T-cell (primary cell): ENCODE data around the gene HNF1B. TPM values are rescaled to one million over a fixed set of nuclear protein-coding genes. Genes with fewer than 3 reads are reported as not detected.

Experiments used
- ATAC-seq, 4 experiments: fragments of 200-7000 bp in 3 of 4; fragments of 150-1000 bp in 1 of 4; cut with Tn5 transposase; replicated peaks in 1 of 4; 1 replicate in 3 of 4; 2 replicates in 1 of 4; pipeline ENCODE4 v1.10.0; 2021; ENCODE audit warnings: moderate library complexity in 3 of 4, mild to moderate bottlenecking in 2 of 4, moderate number of reproducible peaks in 1 of 4
- CTCF ChIA-PET, 2 donors: fragments of 300-600 bp; sonication (Branson Sonifier 250); formaldehyde crosslinking; loops; one replicate each; lab custom pipeline; 2022; ENCODE audit warnings: antibody characterized with exemption in 2 of 2; lab: Charles Lee
- POLR2A ChIA-PET, 2 donors: fragments of 300-600 bp; sonication (Branson Sonifier 250); formaldehyde crosslinking; loops; one replicate each; lab custom pipeline; 2022; ENCODE audit warnings: antibody characterized with exemption in 2 of 2; lab: Charles Lee
- DNase-seq, 35 experiments: peaks; one replicate each; pipeline versions ENCODE4 v3.0.0 to v3.0.0-alpha.2; 2013 to 2023
- H3K27ac ChIP-seq: one replicate; pipeline ENCODE4 v1.5.1; 2013; ENCODE audit warnings: low read length
- H3K27me3 ChIP-seq, 2 experiments: replicated peaks in 1 of 2; 1 replicate in 1 of 2; 2 replicates in 1 of 2; pipeline versions ENCODE4 v1.6.1 to v1.7.0; 2013; ENCODE audit warnings: low read length in 1 of 2, mixed read lengths in 1 of 2; ENCODE audit not compliant: control insufficient read depth in 2 of 2, insufficient read depth in 2 of 2; ENCODE audit errors: extremely low read depth in 1 of 2
- H3K36me3 ChIP-seq, 2 donors: 1 replicate in 1 of 2; 2 replicates in 1 of 2; pipeline versions ENCODE4 v1.6.1 to v1.7.0; 2013; ENCODE audit warnings: low read length in 1 of 2; ENCODE audit not compliant: control insufficient read depth in 2 of 2, insufficient read depth in 1 of 2; ENCODE audit errors: extremely low read depth in 1 of 2
- H3K4me1 ChIP-seq, 2 experiments: 1 replicate in 1 of 2; 2 replicates in 1 of 2; pipeline versions ENCODE4 v1.6.1 to v1.7.0; 2013; ENCODE audit warnings: low read length in 2 of 2, mixed read lengths in 1 of 2; ENCODE audit not compliant: insufficient read depth in 2 of 2, control insufficient read depth in 1 of 2; ENCODE audit errors: extremely low read depth in 1 of 2
- H3K4me3 ChIP-seq, 2 donors: 1 replicate in 1 of 2; 2 replicates in 1 of 2; pipeline versions ENCODE4 v1.5.1 to v1.7.0; 2013; ENCODE audit warnings: mild to moderate bottlenecking in 2 of 2, low read length in 1 of 2, moderate library complexity in 1 of 2; ENCODE audit not compliant: control insufficient read depth in 1 of 2; ENCODE audit errors: extremely low read depth in 1 of 2
- H3K9me3 ChIP-seq: 2 replicates; pipeline ENCODE4 v1.7.0; 2013
- H3K27ac Mint-ChIP-seq, 2 donors: one replicate each; pipeline ENCODE4 v1.8.0; 2020 to 2021; ENCODE audit warnings: mild to moderate bottlenecking in 2 of 2, mixed read lengths in 2 of 2
- H3K27me3 Mint-ChIP-seq, 2 donors: one replicate each; pipeline ENCODE4 v1.8.0; 2021 to 2022; ENCODE audit warnings: mixed read lengths in 2 of 2
- H3K36me3 Mint-ChIP-seq: one replicate; pipeline ENCODE4 v1.8.0; 2021; ENCODE audit warnings: mixed read lengths
- H3K4me1 Mint-ChIP-seq, 3 donors: one replicate each; pipeline ENCODE4 v1.8.0; 2020 to 2022; ENCODE audit warnings: mixed read lengths in 3 of 3, mild to moderate bottlenecking in 1 of 3
- H3K4me3 Mint-ChIP-seq, 3 donors: one replicate each; pipeline ENCODE4 v1.8.0; 2020 to 2022; ENCODE audit warnings: mild to moderate bottlenecking in 3 of 3, mixed read lengths in 3 of 3, moderate library complexity in 3 of 3
- H3K9me3 Mint-ChIP-seq, 3 donors: one replicate each; pipeline ENCODE4 v1.8.0; 2020 to 2022; ENCODE audit warnings: mixed read lengths in 3 of 3
- WGBS: methylation state at CpG from one replicate; pipeline ENCODE4 v1.1.5; 2013; ENCODE audit warnings: missing lambda C conversion rate; ENCODE audit not compliant: insufficient coverage; 5-methylcytosine and 5-hydroxymethylcytosine counted together
- total RNA-seq, 35 experiments: library from RNA in 6 of 35; stranded (reverse) in 6 of 35; fragments of 120-200 nt in 1 of 35; gene quantifications; one replicate each; pipeline versions ENCODE4 v1.2.1 to v1.2.4 and lab custom pipeline; 2013 to 2026

The HNF1B gene
- total RNA-seq, 5 donors from 2014 or later (not counting 1 experiment from before 2014, with no cell fraction given), result 0.10 to 0.19 (median 0.15) TPM; not detected in 2

DNA sequence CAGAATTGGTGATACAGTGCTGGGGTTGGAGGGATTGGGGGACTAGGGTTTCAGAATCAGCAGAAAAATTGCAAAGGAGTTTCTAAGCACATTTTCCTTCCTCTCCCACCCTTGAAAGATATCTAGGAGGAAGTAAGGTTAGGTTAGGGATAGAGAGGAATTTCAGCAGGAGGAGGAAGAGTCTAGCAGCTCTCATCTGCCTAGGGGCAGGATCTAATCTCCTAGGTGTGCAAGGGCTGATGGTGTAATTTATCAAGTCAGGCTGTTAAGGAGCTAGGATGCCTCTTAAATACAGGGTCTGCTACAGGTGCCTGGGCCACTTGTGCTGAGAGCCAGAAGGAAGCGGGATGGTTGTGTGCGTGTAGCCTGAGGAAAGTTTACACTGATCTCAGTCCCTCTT lies 1.8 kb upstream of the HNF1B start:
- no peak for DNase-seq
- Mint-ChIP-seq H3K4me3 (no peak overlapping the region), H3K27ac (no peak overlapping the region), H3K27me3 (peaks cover 42 to 63% of the 10 kb centered on the region in 2 donors), H3K4me1 (peaks cover 23 to 29% (median 25%) of the 10 kb centered on the region in 3 donors), H3K36me3 (no peaks in the 10 kb centered on the region), H3K9me3 (no peaks in the 10 kb centered on the region)
- ChIA-PET CTCF (no interaction called here), POLR2A (interaction anchor here in 1 of 2 donors (0.6 kb wide), 1 partner anchor 18 kb away, joined by 5 read pairs; no protein-coding TSS in a partner anchor)
- no CpG with 5 or more reads among the region's 2 CpGs for WGBS
- Histone ChIP-seq H3K27me3 (peaks cover 11 to 46% of the 10 kb centered on the region in 2 experiments), H3K4me3 (no peak overlapping the region), H3K9me3 (no peaks in the 10 kb centered on the region), H3K27ac (no peak overlapping the region), H3K4me1 (peaks cover 0 to 40% of the 10 kb centered on the region in 2 experiments), H3K36me3 (no peaks in the 10 kb centered on the region)
- ATAC-seq, result no peak

DNA sequence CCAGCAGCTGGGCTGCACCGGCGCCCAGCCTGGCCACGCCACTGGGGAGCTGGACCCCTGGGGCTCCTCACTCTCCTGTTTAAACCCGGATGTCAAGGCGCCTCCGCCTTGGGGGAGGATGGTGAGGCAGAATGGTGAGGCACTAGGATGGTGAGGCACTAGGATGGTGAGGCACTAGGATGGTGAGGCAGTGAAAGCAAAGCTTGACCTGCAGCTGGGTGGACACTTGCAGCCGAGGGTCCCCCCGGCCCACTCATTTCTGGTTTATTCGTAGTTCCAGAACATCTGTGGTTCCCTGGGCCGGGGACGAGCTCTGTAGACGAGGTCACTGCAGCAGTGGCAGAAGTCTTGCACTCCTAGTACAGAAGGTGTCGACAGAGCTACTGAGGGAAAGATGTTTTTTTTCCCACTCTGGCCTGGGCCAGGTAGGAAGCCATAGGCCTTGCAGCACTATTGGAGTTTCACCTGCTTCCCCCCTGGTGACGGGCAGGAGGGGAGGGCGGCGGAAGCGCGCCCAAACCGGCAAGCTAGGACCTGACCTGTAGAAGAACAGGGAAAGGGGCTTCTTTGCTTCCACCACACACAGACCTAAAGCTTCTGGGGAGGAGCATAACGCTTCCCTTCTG lies 1.1 kb upstream of the HNF1B start:
- H3K9me3 Mint-ChIP-seq, result no peaks in the 10 kb centered on the region
- peak overlapping the region in 1 of 3 donors; percentile 68 for H3K4me3 Mint-ChIP-seq
- Histone ChIP-seq H3K27me3 (peaks cover 11 to 46% of the 10 kb centered on the region in 2 experiments), H3K36me3 (no peaks in the 10 kb centered on the region), H3K9me3 (no peaks in the 10 kb centered on the region), H3K27ac (no peak overlapping the region), H3K4me3 (no peak overlapping the region), H3K4me1 (peaks cover 0 to 40% of the 10 kb centered on the region in 2 experiments)
- DNase-seq, result no peak
- H3K27me3 Mint-ChIP-seq, result peaks cover 49 to 67% of the 10 kb centered on the region in 2 donors
- no peak overlapping the region for H3K27ac Mint-ChIP-seq
- ChIA-PET POLR2A (no interaction called here), CTCF (no interaction called here)
- no peak for ATAC-seq
- 45% methylated on average over 10 of the region's 20 CpGs for WGBS
- H3K36me3 Mint-ChIP-seq, result no peaks in the 10 kb centered on the region
- peaks cover 27 to 29% (median 29%) of the 10 kb centered on the region in 3 donors for H3K4me1 Mint-ChIP-seq

DNA sequence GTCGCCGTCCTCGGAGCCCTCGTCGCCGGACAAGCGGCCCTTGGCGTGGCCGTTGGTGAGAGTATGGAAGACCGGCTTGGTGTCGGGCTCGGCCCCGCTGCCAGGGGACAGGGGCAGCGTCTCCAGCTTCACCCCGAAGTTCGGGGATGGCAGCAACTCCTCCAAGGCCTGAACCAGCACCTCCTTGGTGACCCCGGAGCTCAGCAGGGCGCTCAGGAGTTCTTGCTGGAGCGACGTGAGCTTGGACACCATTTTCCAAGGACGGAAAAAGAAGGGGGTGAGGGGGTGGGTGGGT lies 279 bp downstream of the HNF1B start:
- Histone ChIP-seq H3K27me3 (peaks cover 12 to 52% of the 10 kb centered on the region in 2 experiments), H3K9me3 (no peaks in the 10 kb centered on the region), H3K27ac (no peak overlapping the region), H3K4me3 (peak overlapping the region; percentile 7 to 25), H3K36me3 (no peaks in the 10 kb centered on the region), H3K4me1 (peaks cover 0 to 40% of the 10 kb centered on the region in 2 experiments)
- WGBS, result 8% methylated on average over 17 of the region's 21 CpGs
- Mint-ChIP-seq H3K27ac (no peak overlapping the region), H3K9me3 (no peaks in the 10 kb centered on the region), H3K27me3 (peaks cover 52 to 69% of the 10 kb centered on the region in 2 donors), H3K4me1 (peaks cover 27 to 30% (median 29%) of the 10 kb centered on the region in 3 donors), H3K4me3 (peak overlapping the region in 2 of 3 donors; percentile 60 to 68), H3K36me3 (no peaks in the 10 kb centered on the region)
- CTCF ChIA-PET, result interaction anchor here in 1 of 2 donors (0.6 kb wide), 1 partner anchor 133 kb away, joined by 6 read pairs; no protein-coding TSS in a partner anchor
- no peak for ATAC-seq
- POLR2A ChIA-PET, result no interaction called here
- peak in 1 of 35 experiments; percentile 6 for DNase-seq

DNA sequence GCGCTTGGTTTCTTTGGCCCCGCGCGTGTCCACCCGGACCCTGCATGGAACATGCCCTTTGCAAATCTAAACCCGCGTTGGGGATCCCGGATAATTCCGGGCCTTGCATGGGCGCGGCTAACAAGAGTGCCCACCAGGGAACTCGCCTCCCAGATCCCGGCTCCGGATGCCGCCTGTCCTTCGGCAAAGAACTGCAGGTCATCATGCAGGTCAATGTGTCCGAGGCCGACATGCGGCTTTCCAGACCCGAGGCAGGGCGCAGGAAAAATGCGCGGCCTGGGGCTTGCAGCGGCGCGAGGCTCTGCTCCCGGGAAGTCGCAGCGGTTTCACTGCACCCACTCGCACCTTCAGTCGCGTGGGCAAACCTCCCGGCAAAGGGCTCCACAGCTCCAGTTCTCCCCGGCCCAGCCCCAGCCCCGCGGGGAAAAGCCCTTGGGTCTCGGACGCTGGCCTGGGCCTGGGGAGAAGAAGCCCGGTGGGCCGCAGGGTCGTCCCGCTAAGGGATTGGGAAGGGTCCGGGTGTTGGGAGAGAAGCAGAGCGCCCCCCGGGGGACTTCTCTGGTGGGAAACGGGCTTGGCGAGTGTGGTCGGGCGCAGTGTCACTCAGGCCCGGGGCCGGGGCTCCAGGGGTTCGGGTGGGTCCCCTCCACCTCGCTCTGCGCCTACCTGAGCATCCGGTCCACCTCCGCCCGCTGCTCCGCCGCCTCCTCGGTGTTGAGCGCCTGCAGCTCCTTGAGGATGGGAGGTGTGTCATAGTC lies 805 bp downstream of the HNF1B start:
- ChIA-PET CTCF (interaction anchor here in 1 of 2 donors (0.6 kb wide), 1 partner anchor 133 kb away, joined by 6 read pairs; no protein-coding TSS in a partner anchor), POLR2A (no interaction called here)
- H3K4me3 ChIP-seq, result peak overlapping the region; percentile 7 to 25
- H3K27me3 ChIP-seq, result peaks cover 17 to 57% of the 10 kb centered on the region in 2 experiments
- peak; percentile 34 to 62 (median 42) for ATAC-seq
- no peak overlapping the region for H3K27ac Mint-ChIP-seq
- WGBS, result 6% methylated on average over 55 of the region's 61 CpGs
- peaks cover 27 to 30% (median 29%) of the 10 kb centered on the region in 3 donors for H3K4me1 Mint-ChIP-seq
- H3K27ac ChIP-seq, result no peak overlapping the region
- H3K4me1 ChIP-seq, result peaks cover 0 to 40% of the 10 kb centered on the region in 2 experiments
- H3K36me3 ChIP-seq, result no peaks in the 10 kb centered on the region
- no peaks in the 10 kb centered on the region for H3K9me3 Mint-ChIP-seq
- no peaks in the 10 kb centered on the region for H3K36me3 Mint-ChIP-seq
- peak overlapping the region in 2 of 3 donors; percentile 60 to 68 for H3K4me3 Mint-ChIP-seq
- H3K27me3 Mint-ChIP-seq, result peaks cover 57 to 74% of the 10 kb centered on the region in 2 donors
- H3K9me3 ChIP-seq, result no peaks in the 10 kb centered on the region
- peak in 2 of 35 experiments; percentile 19 to 26 for DNase-seq

DNA sequence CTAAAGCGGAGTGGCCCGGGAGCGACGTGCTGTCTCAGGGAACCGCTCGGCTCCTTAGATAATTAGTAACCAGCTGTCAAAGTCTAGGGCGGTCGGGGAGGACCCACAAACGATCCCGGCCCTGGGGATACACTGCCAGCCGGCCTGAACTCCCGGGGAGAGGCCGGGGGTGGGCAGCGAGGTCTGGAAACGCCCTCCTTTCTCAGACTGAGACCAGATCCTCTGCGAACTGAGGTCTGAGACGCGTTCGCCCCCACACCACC lies 1.3 kb downstream of the HNF1B start:
- 4% methylated on average over 19 of the region's 19 CpGs for WGBS
- Histone ChIP-seq H3K27me3 (peaks cover 17 to 60% of the 10 kb centered on the region in 2 experiments), H3K36me3 (no peaks in the 10 kb centered on the region), H3K9me3 (no peaks in the 10 kb centered on the region), H3K4me1 (peaks cover 0 to 40% of the 10 kb centered on the region in 2 experiments), H3K27ac (no peak overlapping the region), H3K4me3 (no peak overlapping the region)
- Mint-ChIP-seq H3K4me1 (peaks cover 27 to 30% (median 29%) of the 10 kb centered on the region in 3 donors), H3K36me3 (no peaks in the 10 kb centered on the region), H3K27ac (no peak overlapping the region), H3K9me3 (no peaks in the 10 kb centered on the region), H3K27me3 (peaks cover 59 to 76% of the 10 kb centered on the region in 2 donors), H3K4me3 (peak overlapping the region; percentile 56 to 68 (median 57))
- DNase-seq (peak in 1 of 35 experiments; percentile 8), ATAC-seq (peak in 1 of 4 experiments; percentile 29)
- ChIA-PET CTCF (interaction anchor here in 1 of 2 donors (0.6 kb wide), 1 partner anchor 199 kb away, joined by 3 read pairs; no protein-coding TSS in a partner anchor), POLR2A (no interaction called here)
